ENCODE results near the gene SLC41A3.
"Not testable (repeated sequence)": the region's sequence is repeated elsewhere in the genome, so short reads cannot be mapped to it uniquely, and the experiment has no call there.

The SLC41A3 gene

GRCh38 chr3:125990253-125990970 is 93.5 kb downstream of the SLC41A3 start:
- H3K4me3 ChIP-seq (replicated peaks in 1 of 2; ENCODE audit: low read depth in 2 of 2, low read length in 2 of 2): peak overlapping the region; percentile 52 to 59
- TF ChIP-seq, protein P1, sequence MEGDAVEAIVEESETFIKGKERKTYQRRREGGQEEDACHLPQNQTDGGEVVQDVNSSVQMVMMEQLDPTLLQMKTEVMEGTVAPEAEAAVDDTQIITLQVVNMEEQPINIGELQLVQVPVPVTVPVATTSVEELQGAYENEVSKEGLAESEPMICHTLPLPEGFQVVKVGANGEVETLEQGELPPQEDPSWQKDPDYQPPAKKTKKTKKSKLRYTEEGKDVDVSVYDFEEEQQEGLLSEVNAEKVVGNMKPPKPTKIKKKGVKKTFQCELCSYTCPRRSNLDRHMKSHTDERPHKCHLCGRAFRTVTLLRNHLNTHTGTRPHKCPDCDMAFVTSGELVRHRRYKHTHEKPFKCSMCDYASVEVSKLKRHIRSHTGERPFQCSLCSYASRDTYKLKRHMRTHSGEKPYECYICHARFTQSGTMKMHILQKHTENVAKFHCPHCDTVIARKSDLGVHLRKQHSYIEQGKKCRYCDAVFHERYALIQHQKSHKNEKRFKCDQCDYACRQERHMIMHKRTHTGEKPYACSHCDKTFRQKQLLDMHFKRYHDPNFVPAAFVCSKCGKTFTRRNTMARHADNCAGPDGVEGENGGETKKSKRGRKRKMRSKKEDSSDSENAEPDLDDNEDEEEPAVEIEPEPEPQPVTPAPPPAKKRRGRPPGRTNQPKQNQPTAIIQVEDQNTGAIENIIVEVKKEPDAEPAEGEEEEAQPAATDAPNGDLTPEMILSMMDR (IDR thresholded peaks at IDR 0.05; ENCODE audit: low read depth, low read length): no peak
- peak; percentile 81 to 82 for DNase-seq (ENCODE audit: low read depth in 2 of 2)

DNA sequence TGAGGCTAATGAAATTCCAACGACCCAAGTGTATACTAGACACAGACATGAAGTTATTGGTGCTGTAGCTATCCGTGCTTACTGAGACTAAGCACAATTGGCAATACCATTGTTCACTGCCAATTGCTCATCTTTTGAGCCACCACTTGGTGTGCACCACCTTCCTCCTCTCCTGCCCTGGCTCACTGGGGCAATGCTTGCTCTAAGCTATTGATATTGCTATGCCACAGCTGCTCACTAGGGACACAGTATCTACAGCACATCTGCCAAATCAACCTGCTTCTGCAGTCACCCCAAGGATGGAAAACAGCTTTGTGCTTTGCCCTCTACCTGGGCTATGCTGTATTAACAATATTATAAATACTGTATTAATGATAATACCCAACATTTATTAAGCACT is 99.0 kb downstream of the SLC41A3 start:
- H3K4me3 ChIP-seq (replicated peaks in 1 of 2; ENCODE audit: low read depth in 2 of 2, low read length in 2 of 2); DNase-seq (ENCODE audit: low read depth in 2 of 2): not testable (repeated sequence)

DNA sequence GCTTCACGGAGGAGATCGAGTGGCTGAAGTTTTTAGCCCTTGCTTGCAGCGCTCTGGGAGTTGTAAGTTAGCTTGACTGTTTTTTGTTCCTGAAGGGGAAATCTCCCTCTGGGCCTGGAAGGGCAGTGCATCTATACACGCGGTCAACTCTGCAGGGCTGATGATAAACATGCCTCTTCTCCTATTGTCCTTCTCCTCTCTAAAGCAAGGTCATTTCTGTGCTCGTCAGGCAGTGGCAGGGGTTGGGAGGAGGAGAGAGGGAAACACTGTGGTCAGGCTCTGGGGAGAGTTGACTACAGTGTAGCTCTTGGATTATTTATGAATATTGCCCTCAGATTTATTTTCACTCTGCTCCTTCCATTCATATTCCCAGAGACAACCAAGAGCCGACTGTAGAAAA is 106.8 kb downstream of the SLC41A3 start:
- not testable (repeated sequence) for H3K4me3 ChIP-seq (replicated peaks in 1 of 2; ENCODE audit: low read depth in 2 of 2, low read length in 2 of 2); DNase-seq (ENCODE audit: low read depth in 2 of 2)

GRCh38 chr3:125976003-125976390 is 107.9 kb downstream of the SLC41A3 start:
- DNase-seq (ENCODE audit: low read depth in 2 of 2): peak in 1 of 2 donors; percentile 10
- H3K4me3 ChIP-seq (replicated peaks in 1 of 2; ENCODE audit: low read depth in 2 of 2, low read length in 2 of 2): not testable (repeated sequence)

DNA sequence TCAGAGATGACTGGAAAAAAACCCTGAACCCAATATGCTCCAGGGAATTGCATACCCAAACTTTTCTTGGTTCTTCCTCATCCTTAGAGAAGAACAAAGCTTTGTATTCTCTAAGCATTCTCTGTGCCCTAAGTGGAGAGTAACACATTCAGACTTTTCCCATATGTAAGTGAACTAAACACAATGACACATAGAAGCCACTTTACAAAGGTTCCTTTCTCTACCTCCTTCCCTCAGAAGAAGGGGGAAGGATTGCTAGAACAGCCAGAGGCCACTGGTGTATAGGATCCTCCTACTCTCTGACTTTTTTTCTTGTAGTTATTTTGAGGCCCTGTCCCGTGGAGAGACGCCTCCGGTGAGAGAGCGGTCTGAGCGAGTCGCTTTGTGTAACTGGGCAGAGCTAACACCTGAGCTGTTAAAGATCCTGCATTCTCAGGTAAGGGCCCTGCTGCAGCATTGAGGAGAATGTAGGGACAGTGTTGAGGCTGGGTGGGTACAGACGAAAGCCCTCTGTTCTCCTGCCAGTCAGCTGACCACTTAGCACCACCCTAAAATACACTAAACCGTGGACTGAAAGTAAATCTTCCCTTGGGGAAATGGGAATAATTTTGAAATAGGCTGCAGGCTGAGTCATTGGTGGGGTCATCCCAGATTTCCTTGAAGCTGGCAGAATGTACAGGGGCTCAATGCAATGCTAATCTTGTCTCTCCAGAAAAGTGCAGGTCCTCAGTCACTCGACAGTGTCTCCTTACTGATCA is 108.5 kb downstream of the SLC41A3 start:
- not testable (repeated sequence) for H3K4me3 ChIP-seq (replicated peaks in 1 of 2; ENCODE audit: low read depth in 2 of 2, low read length in 2 of 2)
- DNase-seq (ENCODE audit: low read depth in 2 of 2): peak in 1 of 2 donors; percentile 27

- H3K4me3 ChIP-seq (replicated peaks in 1 of 2; ENCODE audit: low read depth in 2 of 2, low read length in 2 of 2): peak overlapping the region in 1 of 2 donors; percentile 21
- TF ChIP-seq, protein P1 (IDR thresholded peaks at IDR 0.05; ENCODE audit: low read depth, low read length): peak; percentile 61
- DNase-seq (ENCODE audit: low read depth in 2 of 2): peak; percentile 34 to 41
Measured at GRCh38 chr3:125971997-125972944, 111.7 kb downstream of the SLC41A3 start.

GRCh38 chr3:125968701-125969592 is 115.0 kb downstream of the SLC41A3 start, which contains the start of gene ROPN1B:
Gene ROPN1B, plus strand, starts transcription at chr3:125969178. Its CDS starts 2,877 bp downstream, at chr3:125972055.
- not testable (repeated sequence) for DNase-seq (ENCODE audit: low read depth in 2 of 2)

DNA sequence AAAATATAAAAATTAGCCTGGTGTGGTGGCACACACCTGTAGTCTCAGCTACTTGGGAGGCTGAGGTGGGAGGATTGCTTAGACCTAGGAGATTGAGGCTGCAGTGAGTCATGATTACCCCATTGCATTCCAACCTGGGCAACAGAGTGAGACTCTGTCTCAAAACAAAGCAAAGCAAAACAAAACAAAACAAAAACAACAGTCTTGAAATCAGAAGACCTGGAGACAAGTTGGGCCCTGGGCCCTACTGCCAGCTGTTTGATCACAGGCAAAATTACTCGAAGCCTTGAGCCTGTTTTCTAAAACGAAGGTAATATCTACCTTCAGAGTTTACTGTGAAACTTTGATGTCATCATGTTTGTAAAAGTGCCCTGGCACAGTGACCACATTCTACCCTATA is 115.8 kb downstream of the SLC41A3 start:
- DNase-seq (ENCODE audit: low read depth in 2 of 2); H3K4me3 ChIP-seq (replicated peaks in 1 of 2; ENCODE audit: low read depth in 2 of 2, low read length in 2 of 2): not testable (repeated sequence)

More at GRCh38 chr3:125968701-125969592, 115.0 kb downstream of the SLC41A3 start, which contains the start of gene ROPN1B:
- not testable (repeated sequence) for H3K4me3 ChIP-seq (replicated peaks in 1 of 2; ENCODE audit: low read depth in 2 of 2, low read length in 2 of 2)

DNA sequence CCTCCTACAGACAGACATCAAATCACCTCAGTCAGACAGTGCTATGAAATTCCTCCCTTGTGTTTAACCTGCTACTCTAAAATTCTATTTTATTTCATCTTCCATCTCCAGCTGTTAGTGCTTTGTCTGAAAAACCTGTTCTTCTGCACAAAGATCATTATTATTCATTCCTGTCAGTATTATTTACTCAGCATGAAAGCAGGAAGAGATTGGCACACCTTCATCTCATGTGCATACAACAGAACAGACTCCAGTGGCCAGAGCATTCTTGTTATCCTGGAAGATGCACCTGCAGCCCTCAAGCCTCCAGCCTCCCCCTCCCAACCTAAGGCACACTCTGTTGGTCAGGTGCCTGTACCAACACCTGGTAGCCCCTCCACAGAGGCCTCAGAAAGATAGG is 116.8 kb downstream of the SLC41A3 start:
- H3K4me3 ChIP-seq (replicated peaks in 1 of 2; ENCODE audit: low read depth in 2 of 2, low read length in 2 of 2): no peak overlapping the region
- DNase-seq (ENCODE audit: low read depth in 2 of 2): no peak
- TF ChIP-seq, protein P1 (IDR thresholded peaks at IDR 0.05; ENCODE audit: low read depth, low read length): no peak

Data from cardiac fibroblast (primary cell).